ENCODE results near the gene MTUS2.

GRCh38 chr13:28831117-28831516 is 11.0 kb downstream of the MTUS2 start:
- TF ChIP-seq POLR2A (IDR thresholded peaks at IDR 0.05; ENCODE audit: low read length), result no peak
- no peak for TF ChIP-seq GATA1 (IDR thresholded peaks at IDR 0.05; ENCODE audit: low read depth, low read length)

All from erythroblast (primary cell).